Measurements from ENCODE around the gene CDH3.

The CDH3 gene

GRCh38 chr16:68749432-68749831 is 104.3 kb downstream of the CDH3 start:
- no peaks in the 10 kb centered on the region for H3K79me2 ChIP-seq (ENCODE audit: control insufficient read depth, low read length)
- H3K4me1 ChIP-seq (ENCODE audit: control insufficient read depth, low read length), result no peaks in the 10 kb centered on the region
- no peaks in the 10 kb centered on the region for H3K9me3 ChIP-seq (ENCODE audit: control insufficient read depth, insufficient read depth, low read length)

More at GRCh38 chr16:68749432-68749831, 104.3 kb downstream of the CDH3 start:
- Histone ChIP-seq H3K36me3 (ENCODE audit: control insufficient read depth, low read length) (no peaks in the 10 kb centered on the region), H3K9me2 (replicated peaks; ENCODE audit: control insufficient read depth, low read length) (no peaks in the 10 kb centered on the region), H3K27ac (ENCODE audit: low read depth, low read length) (no peak overlapping the region), H3K4me3 (ENCODE audit: low read length) (no peak overlapping the region), H3K27me3 (ENCODE audit: control insufficient read depth, low read length) (no peaks in the 10 kb centered on the region), H4K20me1 (ENCODE audit: control insufficient read depth, insufficient read depth, low read depth, low read length) (no peaks in the 10 kb centered on the region), H3F3A (ENCODE audit: control insufficient read depth, insufficient read depth) (no peaks in the 10 kb centered on the region), H3K4me2 (ENCODE audit: low read length) (no peak overlapping the region)
- TF ChIP-seq CTCF (IDR thresholded peaks at IDR 0.05; ENCODE audit: low read depth, low read length, poor library complexity, severe bottlenecking) (no peak), EZH2phosphoT487 (IDR thresholded peaks at IDR 0.05; ENCODE audit: borderline replicate concordance, low read length) (no peak)

Data from DOHH2 (cell line).